Mucosa of descending colon (tissue), 3 donors: ENCODE measurements around the gene ENOX2. TPM values are rescaled to one million over a fixed set of nuclear protein-coding genes. Genes with fewer than 3 reads are reported as not detected.
A peak's percentile ranks its signal among the peaks of the same experiment; 100 is the strongest.

Experiments used
- ATAC-seq: fragments of 200-7000 bp; cut with Tn5 transposase; one replicate; pipeline ENCODE4 v1.9.1; 2020; ENCODE audit warnings: mild to moderate bottlenecking, moderate library complexity
- DNase-seq, 3 donors: peaks; one replicate each; pipeline ENCODE4 v3.0.0-alpha.2; 2020
- H3K36me3 ChIP-seq: fragments of 200-600 bp; one replicate; pipeline ENCODE4 v1.8.0; 2021; ENCODE audit warnings: low read depth, mild to moderate bottlenecking
- H3K4me1 ChIP-seq: fragments of 200-600 bp; one replicate; pipeline ENCODE4 v1.8.0; 2021; ENCODE audit warnings: low read depth, mild to moderate bottlenecking
- H3K4me3 ChIP-seq: fragments of 200-600 bp; one replicate; pipeline ENCODE4 v1.8.0; 2021; ENCODE audit warnings: mild to moderate bottlenecking
- H3K9me3 ChIP-seq: fragments of 200-600 bp; one replicate; pipeline ENCODE4 v1.8.0; 2021; ENCODE audit warnings: mild to moderate bottlenecking
- CTCF ChIP-seq: fragments of 200-600 bp; IDR thresholded peaks from one replicate; pipeline ENCODE4 v1.8.0; 2022; ENCODE audit warnings: antibody characterized with exemption, mild to moderate bottlenecking
- intact Hi-C, 2 donors: fragments of 100-400 bp; cut with DNase I in 1 of 2; cut with micrococcal nuclease in 1 of 2; formaldehyde crosslinking; loops; one replicate each; pipeline versions ENCODE4 v1.11.0 to v1.11.1; 2022; cut with DNase I, micrococcal nuclease
- total RNA-seq, 3 donors: library from RNA; stranded (reverse); fragmentation: NEBNext Ultra II Directional in 2 of 3; extraction: Animal tissue kit (Norgen Biotek cat#: 25700) in 2 of 3; gene quantifications; one replicate each; pipeline versions ENCODE4 v1.2.1 to v1.2.4, GENCODE V29; 2021 to 2023
- donor health status: DM: no; HTN: no; CAD: no; lungs with moderate emphysema.
- donor health status: DM: no; HTN: no; CAD: no.
- donor health status: DM: no; HTN: yes; CAD: no.

Gene ENOX2
- total RNA-seq, 3 donors from 2014 or later = 8.2 to 19.9 (median 11.5) TPM

DNA sequence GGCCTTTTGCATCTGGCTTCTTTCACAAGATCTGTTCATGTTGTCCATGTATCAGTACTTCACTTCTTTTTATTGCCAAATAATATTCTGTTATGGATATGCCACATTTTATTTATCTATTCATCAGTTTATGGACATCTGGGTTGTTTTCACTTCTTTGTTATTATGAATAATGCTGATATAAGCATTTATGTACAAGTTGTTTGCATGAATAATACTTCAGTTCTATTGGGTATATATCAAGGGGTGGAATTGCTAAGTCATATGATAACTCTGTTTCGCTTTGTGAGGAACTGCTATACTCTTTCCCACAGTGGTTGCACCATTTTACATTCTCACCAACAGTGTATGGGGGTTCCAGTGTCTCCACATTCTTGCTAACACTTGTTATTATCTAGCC is 310.8 kb downstream of the ENOX2 start:
- TF ChIP-seq CTCF = no peak
- no peaks in the 10 kb centered on the region for H3K36me3 ChIP-seq
- no peak for DNase-seq

DNA sequence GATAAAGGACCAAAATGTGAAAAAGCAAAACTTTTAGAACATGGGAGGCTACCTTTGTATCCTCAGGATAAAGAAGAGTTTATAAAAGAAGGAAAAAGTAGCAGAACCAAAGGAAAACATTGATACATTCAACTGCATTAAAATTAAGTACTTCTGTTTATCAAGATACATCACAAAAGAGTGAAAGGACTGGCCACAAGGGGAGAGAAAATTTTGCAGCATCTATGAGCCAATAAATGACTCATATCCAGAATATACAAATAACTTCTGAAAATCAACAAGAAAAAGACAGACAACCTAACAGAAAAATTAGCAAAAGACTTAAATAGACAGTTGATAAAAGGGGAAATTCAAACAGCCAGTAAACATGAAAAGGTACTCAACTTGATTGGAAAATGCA is 324.1 kb downstream of the ENOX2 start:
- intact Hi-C loops = no loop called here
- Histone ChIP-seq H3K4me1 (no peaks in the 10 kb centered on the region), H3K36me3 (no peaks in the 10 kb centered on the region), H3K9me3 (no peaks in the 10 kb centered on the region), H3K4me3 (no peak overlapping the region)
- DNase-seq (no peak), ATAC-seq (no peak)
- TF ChIP-seq CTCF = no peak

More for the DNA sequence above, 310.8 kb downstream of the ENOX2 start:
- ATAC-seq = no peak
- Histone ChIP-seq H3K9me3 (no peaks in the 10 kb centered on the region), H3K4me3 (no peak overlapping the region), H3K4me1 (no peaks in the 10 kb centered on the region)
- intact Hi-C loops = no loop called here

DNA sequence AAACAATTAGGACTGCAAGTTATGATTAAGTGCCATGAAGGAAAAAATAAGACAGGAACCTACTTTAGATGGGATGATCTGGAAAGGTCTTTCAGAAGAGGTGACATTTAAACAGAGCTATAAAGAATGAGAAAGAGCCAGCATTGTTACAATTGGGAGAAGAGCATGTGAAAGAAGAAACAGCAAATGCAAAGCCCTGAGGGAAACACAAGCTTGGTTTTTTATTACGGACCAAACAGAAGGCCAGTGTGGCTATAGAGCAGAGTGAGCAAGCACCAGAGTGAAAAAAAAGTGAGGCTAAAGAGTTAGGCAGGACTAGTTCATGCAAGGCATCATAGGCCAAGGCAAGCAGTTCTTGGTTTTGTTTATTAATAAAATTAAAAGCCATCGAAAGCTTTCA is 325.6 kb downstream of the ENOX2 start:
- Histone ChIP-seq H3K36me3 (no peaks in the 10 kb centered on the region), H3K4me3 (no peak overlapping the region), H3K9me3 (no peaks in the 10 kb centered on the region), H3K4me1 (no peaks in the 10 kb centered on the region)
- intact Hi-C loops = no loop called here
- no peak for TF ChIP-seq CTCF
- ATAC-seq (no peak), DNase-seq (no peak)

- DNase-seq (peak in 2 of 3 donors; percentile 31), ATAC-seq (peak; percentile 61)
- peak; percentile 26 for TF ChIP-seq CTCF
- H3K4me3 ChIP-seq = no peak overlapping the region
- no peaks in the 10 kb centered on the region for H3K36me3 ChIP-seq
- no peaks in the 10 kb centered on the region for H3K4me1 ChIP-seq
- intact Hi-C loops = no loop called here
- no peaks in the 10 kb centered on the region for H3K9me3 ChIP-seq
Measured at GRCh38 chrX:130575831-130576389, 327.1 kb downstream of the ENOX2 start.

Other genes with a start within 250 kb of the ENOX2 start
- gene ARHGAP36, start 155.1 kb upstream of the ENOX2 start, total RNA-seq = under 1 TPM in 2 of 3 donors, not detected in 1; 0.19 to 0.96 TPM